NCI-H146 treated with DMSO at 0.1 percent for 48 hours (cell line): Measurements from ENCODE around the gene SBNO2.

ENCODE experiments used
- DNase-seq: peaks from one replicate; lab custom pipeline; 2025; ENCODE audit not compliant: unreplicated experiment; lab: John Stamatoyannopoulos, UW

SBNO2 gene

GRCh38 chr19:1090731-1091543 lies 83.1 kb downstream of the SBNO2 start:
- no peak for DNase-seq

DNA sequence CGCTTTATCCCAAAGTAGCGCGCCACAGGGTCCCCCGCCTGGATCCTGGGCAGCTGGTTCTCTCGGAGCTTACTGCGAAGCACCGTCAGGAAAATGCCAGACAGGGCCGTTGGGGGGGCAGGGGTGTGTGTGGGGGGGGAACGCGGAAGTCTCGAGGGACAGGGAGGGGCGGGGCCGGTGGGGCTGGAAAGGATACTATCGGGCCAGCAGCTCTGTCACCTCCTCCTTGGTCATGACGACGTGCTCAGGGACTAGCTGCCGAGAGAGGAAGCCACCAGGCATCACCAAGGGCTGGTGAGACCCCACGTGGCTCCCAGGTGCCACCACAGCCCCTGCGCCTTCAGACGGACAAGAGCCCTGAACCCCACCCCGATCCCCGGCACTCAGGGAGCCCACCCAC lies 84.2 kb downstream of the SBNO2 start:
- no peak for DNase-seq

- DNase-seq, result no peak
Measured at GRCh38 chr19:1089126-1089771, 84.8 kb downstream of the SBNO2 start.

DNA sequence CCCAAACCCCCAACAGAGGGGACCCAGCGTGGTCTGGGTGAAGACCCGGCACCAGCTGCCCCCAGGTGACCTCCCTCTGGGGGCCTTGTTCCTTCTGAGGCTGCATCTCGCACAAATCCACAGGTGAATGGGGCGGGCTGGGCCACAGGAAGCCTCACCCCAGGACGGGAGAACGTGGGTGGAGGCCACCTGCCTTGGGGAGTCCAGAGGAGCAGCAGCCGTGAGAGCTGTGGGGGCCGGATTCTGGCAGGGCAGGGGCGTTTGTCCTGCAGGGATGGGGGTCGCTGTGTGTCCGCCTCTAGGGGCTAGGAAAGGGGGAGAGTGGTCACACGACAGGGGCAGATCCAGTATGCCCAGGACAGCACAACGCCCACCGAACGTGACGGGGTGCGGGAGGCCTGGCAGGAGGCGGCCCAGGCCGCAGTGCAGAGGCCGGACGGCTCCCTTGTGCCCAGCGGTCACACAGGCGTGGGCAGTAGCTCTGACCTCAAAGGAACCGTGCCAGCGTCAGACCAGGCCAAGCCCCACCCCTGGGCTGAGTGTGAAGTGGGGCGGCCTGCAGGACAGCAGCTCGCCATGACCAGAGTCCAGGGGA lies 85.6 kb downstream of the SBNO2 start:
- no peak for DNase-seq

GRCh38 chr19:1087813-1088415 lies 86.2 kb downstream of the SBNO2 start:
- no peak for DNase-seq

DNA sequence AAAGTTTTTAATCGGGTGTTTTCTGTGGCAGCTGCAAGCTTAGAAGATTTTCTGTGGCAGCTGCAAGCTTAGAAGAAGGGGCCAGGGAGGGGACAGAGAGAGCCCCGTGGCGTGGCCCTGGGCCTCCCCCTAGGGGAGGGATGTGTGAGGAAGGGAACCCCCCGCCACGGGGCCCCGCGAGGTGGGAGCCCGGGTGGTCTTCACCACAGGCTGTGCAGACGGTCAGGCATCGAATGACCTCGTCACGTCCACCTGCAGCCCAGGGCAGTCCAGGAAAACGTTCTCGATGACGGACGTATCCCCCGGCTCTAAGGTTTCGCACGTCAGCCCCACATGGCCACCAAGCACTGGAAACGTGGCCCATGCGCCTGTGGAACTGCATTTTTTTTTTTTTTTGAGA lies 87.5 kb downstream of the SBNO2 start:
- no peak for DNase-seq

- DNase-seq, result no peak
Measured at GRCh38 chr19:1085676-1086442, 88.2 kb downstream of the SBNO2 start.

DNA sequence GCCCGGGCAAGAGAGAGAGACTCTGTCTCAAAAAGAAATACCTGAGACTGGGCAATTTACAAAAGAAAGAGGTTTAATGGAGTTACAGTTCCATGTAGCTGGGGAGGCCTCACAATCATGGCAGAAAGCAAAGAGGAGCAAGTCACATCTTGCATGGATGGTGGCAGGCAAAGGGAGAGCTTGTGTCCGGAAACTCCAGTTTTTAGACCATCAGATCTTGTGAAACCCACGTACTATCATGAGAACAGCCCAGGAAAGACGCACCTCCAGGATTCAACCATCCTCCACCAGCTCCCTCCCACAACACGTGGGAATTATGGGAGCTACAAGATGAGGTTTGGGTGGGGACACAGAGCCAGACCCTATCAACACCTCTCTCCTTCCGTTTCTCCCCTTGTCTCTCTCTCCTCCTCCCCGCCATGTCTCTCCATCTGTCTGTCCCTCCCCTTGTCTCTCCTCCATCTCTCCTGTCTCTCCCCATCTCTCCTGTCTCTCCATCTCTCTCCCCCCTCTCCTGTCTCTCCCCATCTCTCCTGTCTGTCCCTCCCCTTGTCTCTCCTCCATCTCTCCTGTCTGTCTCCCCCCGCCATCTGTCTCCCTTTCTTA lies 88.9 kb downstream of the SBNO2 start:
- no peak for DNase-seq

DNA sequence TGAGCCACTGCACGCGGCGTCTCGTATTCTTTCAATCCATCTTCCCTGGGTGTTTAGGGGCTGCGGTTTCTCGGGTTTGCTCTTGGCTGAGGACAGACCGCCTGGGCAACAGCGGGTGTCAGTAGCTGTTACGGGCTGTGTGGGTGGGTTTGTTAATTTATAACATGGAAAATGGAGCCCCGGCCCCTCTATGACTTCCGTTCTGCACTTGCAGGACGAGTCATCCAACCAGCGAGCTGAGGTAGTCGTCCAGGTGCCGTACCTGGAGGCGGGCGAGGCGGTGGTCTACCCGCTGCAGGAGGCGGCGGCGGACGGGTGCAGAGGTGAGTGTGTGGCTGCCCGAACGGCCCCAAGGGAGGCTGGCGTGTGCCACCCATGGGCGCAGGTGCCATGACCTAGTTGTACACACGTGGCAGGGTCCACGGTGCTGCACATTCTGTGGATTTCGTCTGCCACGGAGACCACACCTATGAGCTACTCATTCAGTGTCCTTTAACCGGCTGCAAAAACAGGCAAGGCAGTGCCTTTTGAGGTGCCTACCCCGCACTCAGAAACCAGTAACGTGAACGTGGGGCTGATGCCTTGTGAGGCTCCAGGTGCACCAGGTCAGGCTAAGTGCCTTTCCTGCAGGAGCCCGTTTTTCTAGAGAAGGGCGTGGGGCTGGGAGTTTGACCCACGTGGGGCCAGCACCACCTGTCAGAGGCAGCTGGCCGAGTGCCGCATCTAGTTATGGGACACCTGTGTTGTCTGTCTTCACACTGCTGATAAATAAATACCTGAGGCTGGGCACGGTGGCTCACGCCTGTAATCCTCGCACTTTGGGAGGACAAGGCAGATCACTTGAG lies 89.8 kb downstream of the SBNO2 start:
- no peak for DNase-seq

- no peak for DNase-seq
Measured at GRCh38 chr19:1082928-1083816, 90.9 kb downstream of the SBNO2 start.

- peak; percentile 87 for DNase-seq
Measured at GRCh38 chr19:1082165-1082927, 91.7 kb downstream of the SBNO2 start.

- no peak for DNase-seq
Measured at GRCh38 chr19:1081301-1082164, 92.5 kb downstream of the SBNO2 start.

- no peak for DNase-seq
Measured at GRCh38 chr19:1080360-1081161, 93.5 kb downstream of the SBNO2 start.

GRCh38 chr19:1079566-1080111 lies 94.4 kb downstream of the SBNO2 start:
- DNase-seq, result no peak

DNA sequence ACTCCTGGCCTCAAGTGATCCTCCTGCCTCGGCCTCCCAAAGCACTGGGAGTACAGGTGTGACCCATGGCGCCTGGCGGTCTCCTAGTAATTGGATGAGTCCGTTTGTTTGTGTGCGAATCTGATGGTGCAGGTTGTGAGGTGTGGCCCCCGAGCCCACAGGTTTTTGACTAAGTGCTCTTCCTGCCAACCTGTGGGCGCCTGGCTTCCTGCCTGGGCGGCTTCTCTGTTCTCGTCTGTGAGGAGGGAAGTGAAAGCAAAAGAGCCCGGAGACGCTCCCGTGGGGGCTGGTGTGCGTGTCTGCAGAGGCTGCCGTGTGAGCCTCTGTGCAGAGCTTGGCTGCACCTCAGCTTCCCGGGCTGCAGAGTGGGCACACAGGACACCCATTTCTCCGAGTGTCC lies 97.1 kb downstream of the SBNO2 start:
- DNase-seq, result no peak

GRCh38 chr19:1076046-1076386 lies 98.1 kb downstream of the SBNO2 start:
- no peak for DNase-seq
